Neutrophil (primary cell): ENCODE data around the gene WNT3.

Source experiments
- H3K27ac ChIP-seq: fragments of 200-600 bp; sonication (generic); 2 replicates; pipeline ENCODE4 v1.5.1; 2016; ENCODE audit warnings: mild to moderate bottlenecking, moderate library complexity
- H3K27me3 ChIP-seq: fragments of 200-600 bp; sonication (generic); 2 replicates; pipeline ENCODE4 v1.6.0; 2016; ENCODE audit warnings: mild to moderate bottlenecking
- H3K36me3 ChIP-seq: fragments of 200-600 bp; sonication (generic); 2 replicates; pipeline ENCODE4 v1.5.1; 2017
- H3K4me1 ChIP-seq, 2 experiments: fragments of 200-600 bp in 1 of 2; sonication (generic) in 1 of 2; 1 replicate in 1 of 2; 2 replicates in 1 of 2; pipeline versions ENCODE4 v1.5.1 to v1.6.1; 2013 to 2016; ENCODE audit warnings: low read depth in 1 of 2, low read length in 1 of 2, mild to moderate bottlenecking in 1 of 2, moderate library complexity in 1 of 2; ENCODE audit not compliant: control insufficient read depth in 1 of 2, insufficient read depth in 1 of 2
- H3K4me3 ChIP-seq, 2 experiments: fragments of 200-600 bp in 1 of 2; sonication (generic) in 1 of 2; 1 replicate in 1 of 2; 2 replicates in 1 of 2; pipeline ENCODE4 v1.5.1; 2013 to 2016; ENCODE audit warnings: low read depth in 1 of 2, low read length in 1 of 2, mild to moderate bottlenecking in 1 of 2, moderate library complexity in 1 of 2
- H3K9me3 ChIP-seq: fragments of 200-600 bp; sonication (generic); 2 replicates; pipeline ENCODE4 v1.5.1; 2016
- TF ChIP-seq, protein P1 (sequence below): fragments of 200-600 bp; sonication (generic); IDR thresholded peaks from 2 replicates; pipeline ENCODE4 v1.5.1; 2016; ENCODE audit warnings: antibody characterized with exemption

The WNT3 gene

DNA sequence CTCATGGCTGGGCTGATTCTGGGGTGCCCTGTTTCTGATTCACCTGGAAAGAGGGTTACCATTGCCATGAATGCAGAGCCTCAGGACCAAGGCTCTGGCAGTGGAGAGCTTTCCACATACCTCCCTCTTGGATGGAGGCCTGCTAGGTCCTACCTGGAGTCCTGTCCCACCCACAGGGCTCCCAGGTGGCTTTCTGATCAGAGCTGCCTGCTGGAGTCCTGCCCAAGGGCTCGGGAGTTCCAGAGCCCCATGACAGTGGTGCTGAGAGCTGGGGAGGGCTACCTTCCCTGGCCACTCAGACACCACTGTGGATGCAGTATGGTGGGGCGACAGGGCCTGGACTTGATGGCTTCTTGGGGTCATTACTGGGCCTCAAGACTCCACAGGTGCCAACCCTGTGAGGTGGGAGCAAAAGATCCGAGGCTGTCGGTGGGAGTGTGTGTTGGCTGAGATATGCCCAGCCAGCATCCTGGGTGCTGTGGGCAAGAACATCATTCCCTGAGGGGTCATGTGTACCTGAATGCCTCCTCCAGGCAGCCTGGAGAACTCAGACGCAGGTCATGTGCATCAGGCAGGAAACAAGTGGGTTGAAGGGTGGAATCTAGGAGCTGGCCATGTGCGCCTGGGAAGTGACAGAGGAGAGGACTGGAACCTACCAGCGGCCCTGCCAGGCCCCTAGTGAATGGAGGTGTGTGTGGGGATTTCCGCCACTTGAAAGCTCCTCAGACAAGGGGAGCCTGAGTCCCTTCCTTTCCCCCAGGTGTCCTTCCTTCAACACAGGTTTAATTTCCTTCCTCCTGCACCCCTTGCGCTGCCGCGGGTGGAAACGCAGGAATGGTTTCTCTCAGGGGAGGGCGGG lies 2.3 kb upstream of the WNT3 start:
- H3K27ac ChIP-seq, result no peak overlapping the region
- no peaks in the 10 kb centered on the region for H3K9me3 ChIP-seq
- H3K4me1 ChIP-seq, result peaks cover 11 to 16% of the 10 kb centered on the region in 2 experiments
- no peak overlapping the region for H3K4me3 ChIP-seq
- H3K27me3 ChIP-seq, result peaks cover 98% of the 10 kb centered on the region
- TF ChIP-seq, protein P1, sequence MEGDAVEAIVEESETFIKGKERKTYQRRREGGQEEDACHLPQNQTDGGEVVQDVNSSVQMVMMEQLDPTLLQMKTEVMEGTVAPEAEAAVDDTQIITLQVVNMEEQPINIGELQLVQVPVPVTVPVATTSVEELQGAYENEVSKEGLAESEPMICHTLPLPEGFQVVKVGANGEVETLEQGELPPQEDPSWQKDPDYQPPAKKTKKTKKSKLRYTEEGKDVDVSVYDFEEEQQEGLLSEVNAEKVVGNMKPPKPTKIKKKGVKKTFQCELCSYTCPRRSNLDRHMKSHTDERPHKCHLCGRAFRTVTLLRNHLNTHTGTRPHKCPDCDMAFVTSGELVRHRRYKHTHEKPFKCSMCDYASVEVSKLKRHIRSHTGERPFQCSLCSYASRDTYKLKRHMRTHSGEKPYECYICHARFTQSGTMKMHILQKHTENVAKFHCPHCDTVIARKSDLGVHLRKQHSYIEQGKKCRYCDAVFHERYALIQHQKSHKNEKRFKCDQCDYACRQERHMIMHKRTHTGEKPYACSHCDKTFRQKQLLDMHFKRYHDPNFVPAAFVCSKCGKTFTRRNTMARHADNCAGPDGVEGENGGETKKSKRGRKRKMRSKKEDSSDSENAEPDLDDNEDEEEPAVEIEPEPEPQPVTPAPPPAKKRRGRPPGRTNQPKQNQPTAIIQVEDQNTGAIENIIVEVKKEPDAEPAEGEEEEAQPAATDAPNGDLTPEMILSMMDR, result no peak
- no peaks in the 10 kb centered on the region for H3K36me3 ChIP-seq

DNA sequence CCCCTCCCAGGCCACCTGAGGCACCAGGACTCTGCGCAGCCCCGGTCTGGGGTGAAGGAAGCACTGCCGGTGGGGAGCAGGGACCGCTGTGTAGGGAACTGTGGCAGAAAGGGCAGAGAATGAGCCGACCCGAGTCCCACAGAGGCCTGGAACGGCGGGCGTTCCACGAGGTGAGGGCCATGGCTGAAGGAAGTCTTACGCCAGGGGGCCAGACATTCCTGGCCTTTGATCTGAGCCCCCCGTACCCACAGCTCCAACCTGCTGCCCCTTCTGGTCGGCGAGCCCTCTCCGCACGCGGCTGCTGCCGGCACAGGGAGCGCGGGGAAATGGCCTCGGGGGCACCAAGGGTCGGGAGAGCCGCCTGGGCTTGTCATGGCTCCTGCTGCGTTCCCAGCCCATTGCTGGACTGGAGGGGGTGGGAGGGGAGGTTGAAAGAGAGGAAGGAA lies 1.4 kb upstream of the WNT3 start:
- H3K27ac ChIP-seq, result no peak overlapping the region
- no peaks in the 10 kb centered on the region for H3K36me3 ChIP-seq
- no peaks in the 10 kb centered on the region for H3K9me3 ChIP-seq
- TF ChIP-seq, protein P1, result no peak
- H3K27me3 ChIP-seq, result peaks cover 98% of the 10 kb centered on the region
- H3K4me3 ChIP-seq, result no peak overlapping the region
- peaks cover 11 to 16% of the 10 kb centered on the region in 2 experiments for H3K4me1 ChIP-seq

DNA sequence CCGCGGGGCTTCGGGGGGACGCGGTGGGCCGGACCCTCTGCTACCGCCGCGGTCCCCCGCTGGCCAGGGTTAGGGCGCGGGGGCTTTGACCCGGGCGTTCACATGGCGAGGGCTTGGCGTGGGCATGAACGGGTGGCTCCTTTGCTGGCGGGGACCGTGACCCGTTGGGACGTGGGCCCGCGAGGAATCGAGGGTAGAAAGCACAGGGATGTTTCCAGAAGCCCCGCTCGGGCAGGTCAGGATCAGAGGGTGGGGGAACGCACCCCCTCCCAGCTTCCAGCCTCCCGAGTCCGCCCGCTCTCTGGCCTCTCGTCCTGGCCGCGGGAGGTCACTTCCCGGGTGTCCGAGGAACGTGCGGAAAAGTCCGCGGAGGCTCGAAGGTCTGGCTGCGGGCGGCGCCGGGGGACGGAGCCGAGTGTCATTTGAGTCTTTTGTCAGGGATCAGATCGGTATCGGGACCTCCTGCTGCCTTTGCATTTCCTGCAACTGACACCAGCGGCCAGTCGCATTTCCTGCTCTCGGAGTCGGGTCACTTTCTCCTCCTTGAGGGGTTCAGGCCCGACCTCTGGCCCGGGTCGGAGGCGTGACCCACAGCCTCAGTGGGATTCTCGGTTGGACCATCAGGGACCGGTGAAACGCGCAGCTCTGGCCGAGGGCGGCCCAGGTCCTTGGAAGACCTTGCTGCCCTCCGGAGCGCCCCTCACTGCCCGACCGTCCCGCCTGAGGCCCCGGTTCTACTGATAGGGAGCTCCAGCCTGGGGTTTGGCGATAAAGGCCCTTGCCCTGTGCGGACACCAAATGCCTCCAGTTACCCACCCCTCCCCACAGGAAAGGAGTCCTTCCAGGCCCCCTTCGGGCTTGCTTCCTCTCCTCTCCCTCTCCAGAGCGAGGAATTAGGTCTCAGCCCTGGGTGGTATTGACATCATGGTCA lies 702 bp upstream of the WNT3 start:
- peak overlapping the region in 1 of 2 experiments; percentile 26 for H3K4me3 ChIP-seq
- H3K27ac ChIP-seq, result no peak overlapping the region
- H3K9me3 ChIP-seq, result no peaks in the 10 kb centered on the region
- TF ChIP-seq, protein P1, result no peak
- H3K4me1 ChIP-seq, result peaks cover 11 to 16% of the 10 kb centered on the region in 2 experiments
- peaks cover 98% of the 10 kb centered on the region for H3K27me3 ChIP-seq
- no peaks in the 10 kb centered on the region for H3K36me3 ChIP-seq

DNA sequence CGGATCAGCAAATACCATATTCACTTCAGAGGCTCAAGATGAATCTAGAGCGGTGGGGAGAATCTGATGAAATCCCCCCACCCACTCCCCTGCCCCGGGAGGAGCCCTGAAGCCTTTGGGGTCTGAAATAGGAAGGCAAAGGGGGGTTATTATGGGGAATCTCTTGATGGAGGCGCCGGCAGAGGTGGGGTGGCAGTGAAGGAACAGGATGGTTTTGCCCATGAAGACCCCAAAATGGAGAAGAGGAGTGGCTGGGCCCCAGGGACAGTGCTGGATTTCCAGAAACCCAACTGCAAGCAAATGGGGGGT lies 637 bp downstream of the WNT3 start:
- TF ChIP-seq, protein P1, result no peak
- peaks cover 99% of the 10 kb centered on the region for H3K27me3 ChIP-seq
- H3K4me3 ChIP-seq, result no peak overlapping the region
- no peak overlapping the region for H3K27ac ChIP-seq
- peaks cover 11 to 16% of the 10 kb centered on the region in 2 experiments for H3K4me1 ChIP-seq
- no peaks in the 10 kb centered on the region for H3K36me3 ChIP-seq
- H3K9me3 ChIP-seq, result no peaks in the 10 kb centered on the region

GRCh38 chr17:46817151-46817900 lies 1.2 kb downstream of the WNT3 start:
- Histone ChIP-seq H3K4me1 (peaks cover 11 to 16% of the 10 kb centered on the region in 2 experiments), H3K4me3 (no peak overlapping the region), H3K9me3 (no peaks in the 10 kb centered on the region), H3K36me3 (no peaks in the 10 kb centered on the region), H3K27me3 (peaks cover 100% of the 10 kb centered on the region), H3K27ac (no peak overlapping the region)
- TF ChIP-seq, protein P1, result no peak
